GM12878 (cell line): ENCODE data around the gene AKR1C3. TPM values are rescaled to one million over a fixed set of nuclear protein-coding genes. Genes with fewer than 3 reads are reported as not detected.
"Not testable (repeated sequence)": the region's sequence is repeated elsewhere in the genome, so short reads cannot be mapped to it uniquely, and the experiment has no call there.

ENCODE experiments used
- ATAC-seq: fragments of 200-7000 bp; cut with Tn5 transposase; 3 replicates; pipeline ENCODE4 v1.9.1; 2020; ENCODE audit warnings: mild to moderate bottlenecking, moderate library complexity
- BruUV-seq: library from RNA; stranded (reverse); fragments of 400-500 nt; replicated peaks from 2 replicates; lab custom pipeline; 2021; lab: Mats Ljungman, UMichigan
- CTCF ChIA-PET: fragments of 300-600 bp; sonication (Branson Sonifier 250); formaldehyde crosslinking; extraction: SDS; loops from one replicate; lab custom pipeline; 2021; ENCODE audit warnings: inconsistent platforms; lab: Yijun Ruan, JAX
- POLR2A ChIA-PET: fragments of 350-600 bp; formaldehyde crosslinking; extraction: SDS; loops from one replicate; lab custom pipeline; 2021; ENCODE audit warnings: inconsistent platforms; lab: Charles Lee
- RAD21 ChIA-PET: fragments of 300-600 bp; sonication (Branson Sonifier 250); formaldehyde crosslinking; loops from one replicate; lab custom pipeline; 2023; ENCODE audit warnings: antibody characterized with exemption; ENCODE audit not compliant: unreplicated experiment; lab: Charles Lee
- SMC1A ChIA-PET: fragments of 300-600 bp; sonication (Branson Sonifier 250); formaldehyde crosslinking; loops from one replicate; lab custom pipeline; 2023; ENCODE audit not compliant: unreplicated experiment, uncharacterized antibody; lab: Charles Lee
- DNase-seq: peaks from one replicate; pipeline ENCODE4 v3.0.0-alpha.2; 2011; ENCODE audit warnings: low read depth, low spot score
- FAIRE-seq: peaks from 3 replicates; lab custom pipeline; 2011; peaks lifted over from hg19 to GRCh38; lab: Jason Lieb, UNC
- H2AFZ ChIP-seq: 2 replicates; pipeline ENCODE4 v1.6.0; 2011; ENCODE audit warnings: low read depth, low read length, control low read depth; ENCODE audit not compliant: control insufficient read depth
- H3K27ac ChIP-seq: 2 replicates; pipeline ENCODE4 v1.5.1; 2011; ENCODE audit warnings: control low read depth; ENCODE audit not compliant: control insufficient read depth, insufficient read depth
- H3K27me3 ChIP-seq, 2 experiments: replicated peaks in 1 of 2; 2 replicates each; pipeline versions ENCODE4 v1.6.0 to v1.6.1; 2011; ENCODE audit warnings: low read length in 1 of 2; ENCODE audit not compliant: control insufficient read depth in 2 of 2, insufficient read depth in 2 of 2
- H3K36me3 ChIP-seq, 2 experiments: 2 replicates each; pipeline ENCODE4 v1.5.1; 2011; ENCODE audit warnings: low read length in 1 of 2; ENCODE audit not compliant: control insufficient read depth in 2 of 2, insufficient read depth in 2 of 2
- H3K4me1 ChIP-seq: 2 replicates; pipeline ENCODE4 v1.6.1; 2011; ENCODE audit warnings: mild to moderate bottlenecking, low read length, moderate library complexity, mixed read lengths; ENCODE audit not compliant: control insufficient read depth, insufficient read depth
- H3K4me2 ChIP-seq: 2 replicates; pipeline ENCODE4 v1.6.0; 2011; ENCODE audit warnings: control low read depth; ENCODE audit not compliant: control insufficient read depth, insufficient read depth
- H3K4me3 ChIP-seq: fragments of 200-600 bp; sonication (generic); 2 replicates; pipeline ENCODE4 v1.5.1; 2016
- H3K79me2 ChIP-seq: 2 replicates; pipeline ENCODE4 v1.6.0; 2011; ENCODE audit warnings: low read length; ENCODE audit not compliant: control insufficient read depth, insufficient read depth
- H3K9ac ChIP-seq: 2 replicates; pipeline ENCODE4 v1.8.0; 2011; ENCODE audit warnings: low read length, control low read depth, mixed read lengths; ENCODE audit not compliant: control insufficient read depth, insufficient read depth
- H3K9me3 ChIP-seq: replicated peaks from 3 replicates; pipeline ENCODE4 v1.5.1; 2011; ENCODE audit warnings: mild to moderate bottlenecking, low read length; ENCODE audit not compliant: control insufficient read depth, insufficient read depth
- H4K20me1 ChIP-seq: 2 replicates; pipeline ENCODE4 v1.6.0; 2011; ENCODE audit not compliant: control insufficient read depth, insufficient read depth
- BMI1 ChIP-seq: fragments of 450-650 bp; IDR thresholded peaks from 2 replicates; pipeline ENCODE4 v1.6.1; 2016; ENCODE audit warnings: mild to moderate bottlenecking, moderate library complexity, borderline replicate concordance
- ESRRA ChIP-seq: IDR thresholded peaks from 2 replicates; pipeline ENCODE4 v1.6.1; 2012; ENCODE audit warnings: mild to moderate bottlenecking, low read length, improper control_type of control experiment
- WGBS: methylation state at CpG from one replicate; pipeline ENCODE4 v1.1.6; 2016; ENCODE audit warnings: low lambda C conversion rate; ENCODE audit not compliant: insufficient replicate concordance, insufficient coverage; ENCODE audit errors: missing lambda C conversion rate; 5-methylcytosine and 5-hydroxymethylcytosine counted together
- in situ Hi-C: fragments of 300-500 bp; cut with MboI; formaldehyde crosslinking; loops from 9 replicates; pipeline ENCODE4 v1.14.3; 2018; ENCODE audit warnings: mixed read lengths
- intact Hi-C: fragments of 100-400 bp; cut with micrococcal nuclease; formaldehyde crosslinking; loops from one replicate; pipeline ENCODE4 v1.14.2; 2022; ENCODE audit not compliant: unreplicated experiment
- polyA plus RNA-seq, 11 experiments: library from polyadenylated mRNA; depleted of rRNA in 4 of 11; unstranded in 6 of 11; stranded (reverse) in 5 of 11; fragments of >200 nt; fragmentation: Nextera tagmentation in 4 of 11; fragmentation: Illumina TruSeq in 1 of 11; extraction: Ambion mirVana in 4 of 11; extraction: Trizol in 1 of 11; gene quantifications; 1 replicate in 1 of 11; 2 replicates in 10 of 11; pipeline versions ENCODE4 v1.2.1 to v1.2.3, GENCODE V29; 2011 to 2016; ENCODE audit warnings: inconsistent platforms in 2 of 11, missing spikeins in 2 of 11, low read depth in 1 of 11
- total RNA-seq, 4 experiments: library from RNA; depleted of rRNA in 3 of 4; stranded (reverse); fragments of >200 nt in 3 of 4; fragmentation: Illumina TruSeq in 1 of 4; extraction: Trizol in 1 of 4; gene quantifications; 2 replicates each; pipeline versions ENCODE4 v1.2.1 to v1.2.3, GENCODE V29; 2013 to 2021

The AKR1C3 gene
- total and polyA plus RNA-seq, 10 of the 15 experiments (the other 5 are each of a cell fraction or from before 2014, with no cell fraction given) = 0.26 to 0.35 TPM; not detected in 8

GRCh38 chr10:5047055-5047454, 47.2 kb upstream of the AKR1C3 start:
- H4K20me1 ChIP-seq, intact Hi-C loops, ATAC-seq, H3K4me2 ChIP-seq, H3K4me3 ChIP-seq, H3K9me3 ChIP-seq, H3K27me3 ChIP-seq, FAIRE-seq, POLR2A ChIA-PET, H2AFZ ChIP-seq, H3K9ac ChIP-seq, H3K36me3 ChIP-seq, in situ Hi-C loops, H3K4me1 ChIP-seq, H3K79me2 ChIP-seq, RAD21 ChIA-PET, DNase-seq, CTCF ChIA-PET, BruUV-seq, H3K27ac ChIP-seq: not testable (repeated sequence)
- SMC1A ChIA-PET = interaction anchor here (0.5 kb wide), 1 partner anchor 16 kb away, joined by 3 read pairs; no protein-coding TSS in a partner anchor
- WGBS = 23% methylated on average over 5 of the region's 5 CpGs

- Histone ChIP-seq H3K4me2 (no peak overlapping the region), H3K27ac (no peak overlapping the region), H3K79me2 (no peaks in the 10 kb centered on the region)
- ATAC-seq = no peak
- FAIRE-seq = no peak
- SMC1A ChIA-PET = no interaction called here
- TF ChIP-seq ESRRA (no peak), BMI1 (no peak)
- TF ChIP-seq, all 136 proteins: peak for 0
- WGBS = 0% methylated on average over 1 of the region's 1 CpG
- Histone ChIP-seq H4K20me1 (no peaks in the 10 kb centered on the region), H3K9ac (no peak overlapping the region), H3K4me1 (no peaks in the 10 kb centered on the region), H3K27me3 (no peaks in the 10 kb centered on the region), H3K9me3 (no peaks in the 10 kb centered on the region), H3K36me3 (no peaks in the 10 kb centered on the region), H2AFZ (no peak overlapping the region), H3K4me3 (no peak overlapping the region)
- BruUV-seq = no TSS peak
- intact Hi-C loops = no loop called here
- ChIA-PET CTCF (no interaction called here), POLR2A (no interaction called here), RAD21 (no interaction called here)
- DNase-seq = no peak
- in situ Hi-C loops = no loop called here
Observed at GRCh38 chr10:5047912-5048628, 46.1 kb upstream of the AKR1C3 start.

- intact Hi-C loops, FAIRE-seq, BruUV-seq, H3K9ac ChIP-seq, H3K9me3 ChIP-seq, CTCF ChIA-PET, ATAC-seq, in situ Hi-C loops, H3K27me3 ChIP-seq, H4K20me1 ChIP-seq, H2AFZ ChIP-seq, H3K36me3 ChIP-seq, DNase-seq, H3K79me2 ChIP-seq, H3K4me3 ChIP-seq, H3K27ac ChIP-seq, H3K4me2 ChIP-seq, SMC1A ChIA-PET, RAD21 ChIA-PET, POLR2A ChIA-PET, H3K4me1 ChIP-seq: not testable (repeated sequence)
- 69% methylated on average over 14 of the region's 16 CpGs for WGBS
Observed at GRCh38 chr10:5052951-5053500, 41.2 kb upstream of the AKR1C3 start.
